SK-N-MC (cell line): Measurements from ENCODE around the gene SELP.

Experiments used
- EZH2 ChIP-seq: fragments of 200-600 bp; sonication (generic); IDR thresholded peaks from one replicate; pipeline ENCODE4 v1.6.1; 2017; ENCODE audit warnings: antibody characterized with exemption
- POLR2AphosphoS5 ChIP-seq: IDR thresholded peaks from 2 replicates; pipeline ENCODE4 v1.6.1; 2012; ENCODE audit warnings: mild to moderate bottlenecking, low read depth, low read length, borderline replicate concordance

- TF ChIP-seq EZH2 (no peak), POLR2AphosphoS5 (no peak)
Observed at GRCh38 chr1:169565335-169566271, 64.3 kb downstream of the SELP start.
